Stimulated activated naive CD8-positive, alpha-beta T cell treated with anti-CD3 and anti-CD28 coated beads, Interleukin-15, Interleukin-2, amounts not matched to agents 100 U/mL and 50 U/mL, for 24 hours (primary cell): ENCODE measurements around the gene ITGB5.
A peak's percentile ranks its signal among the peaks of the same experiment; 100 is the strongest.
"Not testable (repeated sequence)": the region's sequence is repeated elsewhere in the genome, so short reads cannot be mapped to it uniquely, and the experiment has no call there.

Source experiments
- ATAC-seq: fragments of 150-1000 bp; cut with Tn5 transposase; one replicate; pipeline ENCODE4 v1.10.0; 2021
- DNase-seq: peaks from one replicate; pipeline ENCODE4 v3.0.0; 2021

The ITGB5 gene

GRCh38 chr3:124814620-124815421 lies 72.3 kb downstream of the ITGB5 start:
- DNase-seq, result no peak

GRCh38 chr3:124813541-124813940 lies 73.6 kb downstream of the ITGB5 start:
- DNase-seq (no peak), ATAC-seq (no peak)

More at GRCh38 chr3:124814620-124815421, 72.3 kb downstream of the ITGB5 start:
- ATAC-seq, result no peak

DNA sequence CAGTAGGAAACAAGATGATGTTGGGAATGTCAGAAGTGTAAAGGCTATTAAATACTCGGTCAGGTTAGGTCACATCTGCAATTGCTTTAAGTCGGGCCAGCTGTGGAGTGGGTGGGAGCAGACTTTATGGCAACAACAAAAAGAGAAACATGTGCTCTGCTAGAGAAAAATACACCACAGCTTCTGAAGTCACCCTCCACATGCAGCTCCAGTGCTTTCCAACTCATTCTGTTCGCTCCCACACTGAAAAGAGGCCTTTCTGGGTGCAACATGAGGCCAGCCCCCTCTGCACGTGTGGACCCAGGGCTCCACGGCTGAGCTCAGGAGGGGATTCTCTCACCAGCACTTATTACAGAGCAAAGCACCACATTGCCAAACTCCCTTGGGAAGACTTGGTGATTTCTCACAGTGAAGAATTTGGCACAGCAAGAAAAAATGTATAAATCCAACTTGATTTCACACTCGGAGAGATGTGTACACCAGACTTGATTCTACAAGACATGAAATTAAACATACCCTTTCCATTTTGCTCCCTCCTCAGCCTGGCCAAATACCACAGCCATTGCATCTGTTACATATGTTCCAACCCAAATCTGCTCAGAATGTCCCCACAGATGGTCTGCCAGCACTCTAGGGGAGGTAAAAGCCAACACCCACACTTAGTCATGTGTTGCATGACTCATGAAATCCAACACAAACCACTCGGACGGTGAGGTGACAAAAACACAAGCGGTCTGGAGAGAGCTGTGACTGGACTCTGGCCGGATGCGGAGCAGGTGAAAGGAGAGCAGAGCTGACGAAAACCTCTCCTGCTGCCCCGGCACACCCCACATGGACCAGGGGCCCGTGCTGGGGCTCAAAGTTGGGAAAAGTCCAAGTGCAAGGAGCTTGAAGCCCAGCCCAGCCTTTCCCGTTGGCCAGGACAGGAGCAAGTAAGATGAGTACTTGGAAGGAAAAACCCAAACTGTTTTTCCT lies 74.6 kb downstream of the ITGB5 start:
- peak; percentile 34 for ATAC-seq
- no peak for DNase-seq

DNA sequence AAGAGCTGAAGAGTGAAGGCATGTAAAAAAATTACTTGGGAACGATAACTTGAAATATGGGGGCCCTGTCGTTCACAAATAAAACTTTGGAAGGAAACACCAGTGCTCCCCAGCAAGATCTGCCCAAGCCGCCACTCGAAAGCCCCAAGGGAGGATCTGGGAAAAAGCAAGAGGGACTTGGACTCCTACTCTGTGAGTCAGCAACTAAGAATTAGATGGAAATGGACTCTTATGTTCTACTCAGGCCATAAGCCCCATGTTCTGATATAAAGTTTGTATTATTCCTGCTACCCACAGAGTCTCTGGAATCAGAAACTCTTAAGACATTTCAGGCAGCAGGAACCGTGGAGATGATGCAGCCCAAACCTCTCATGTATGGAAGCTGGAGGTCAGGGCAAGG lies 75.7 kb downstream of the ITGB5 start:
- no peak for DNase-seq
- ATAC-seq, result no peak

GRCh38 chr3:124810970-124811369 lies 76.2 kb downstream of the ITGB5 start:
- no peak for ATAC-seq

DNA sequence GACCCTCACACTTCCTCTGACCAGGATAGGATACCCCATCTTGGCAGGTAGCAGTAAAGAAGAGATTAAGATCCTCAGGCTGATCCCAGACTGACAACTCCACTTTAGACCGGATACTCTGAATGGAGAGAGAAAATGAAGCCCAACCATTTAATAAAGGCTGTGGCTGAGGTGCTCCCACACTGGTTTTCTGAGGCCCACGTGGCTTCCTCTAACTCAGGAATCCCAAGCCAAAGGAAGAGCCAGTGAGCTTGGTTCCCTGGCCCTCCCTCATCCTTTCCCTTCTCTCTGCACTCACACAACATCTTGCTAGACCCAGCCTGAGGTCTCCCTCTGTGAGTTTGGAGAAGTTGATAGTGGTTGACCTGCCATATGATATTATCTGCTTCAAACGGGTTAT lies 78.1 kb downstream of the ITGB5 start:
- ATAC-seq, result no peak
- no peak for DNase-seq

More at GRCh38 chr3:124810970-124811369, 76.2 kb downstream of the ITGB5 start:
- no peak for DNase-seq

GRCh38 chr3:124805671-124806070 lies 81.5 kb downstream of the ITGB5 start:
- DNase-seq (no peak), ATAC-seq (no peak)

GRCh38 chr3:124804875-124805274 lies 82.3 kb downstream of the ITGB5 start:
- ATAC-seq, result no peak
- no peak for DNase-seq

GRCh38 chr3:124802702-124803101 lies 84.5 kb downstream of the ITGB5 start:
- ATAC-seq (no peak), DNase-seq (no peak)

DNA sequence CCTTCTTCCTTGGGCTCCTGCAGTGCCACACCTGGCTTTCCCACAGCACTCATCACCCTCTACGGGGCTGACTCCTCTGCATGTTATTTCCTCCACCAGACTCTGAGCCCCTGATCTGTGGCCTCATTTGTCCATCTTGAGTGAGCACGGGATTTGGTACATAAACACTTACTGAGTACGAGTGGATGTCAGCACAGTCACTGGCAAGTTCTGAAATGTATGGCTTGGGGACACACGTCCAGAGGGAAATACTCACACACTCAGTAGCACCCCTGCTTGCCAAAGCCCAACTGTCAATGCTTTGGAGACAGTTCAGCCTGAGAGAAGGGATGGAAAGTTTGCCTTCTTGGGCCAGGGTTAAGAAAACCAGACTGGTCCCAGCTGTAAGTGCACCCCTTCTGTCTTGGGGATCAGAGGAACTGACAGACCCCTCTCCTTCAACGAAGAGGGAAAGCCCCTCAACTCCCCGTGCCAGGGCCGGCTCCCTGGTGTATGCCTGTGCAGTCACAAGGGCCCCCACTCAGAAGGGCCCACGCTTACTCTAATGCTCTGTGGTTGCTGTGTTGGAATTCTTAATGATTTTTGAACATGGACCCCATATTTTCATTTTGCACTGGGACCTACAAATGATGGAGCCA lies 85.0 kb downstream of the ITGB5 start:
- no peak for DNase-seq
- no peak for ATAC-seq

GRCh38 chr3:124800511-124801258 lies 86.5 kb downstream of the ITGB5 start:
- ATAC-seq, result no peak
- DNase-seq, result no peak

- no peak for DNase-seq
These were observed 87.1 kb downstream of the ITGB5 start for GRCh38 chr3:124800076-124800475.

GRCh38 chr3:124799676-124800075 lies 87.5 kb downstream of the ITGB5 start:
- DNase-seq, result no peak
- ATAC-seq, result no peak

More at GRCh38 chr3:124800076-124800475, 87.1 kb downstream of the ITGB5 start:
- no peak for ATAC-seq

DNA sequence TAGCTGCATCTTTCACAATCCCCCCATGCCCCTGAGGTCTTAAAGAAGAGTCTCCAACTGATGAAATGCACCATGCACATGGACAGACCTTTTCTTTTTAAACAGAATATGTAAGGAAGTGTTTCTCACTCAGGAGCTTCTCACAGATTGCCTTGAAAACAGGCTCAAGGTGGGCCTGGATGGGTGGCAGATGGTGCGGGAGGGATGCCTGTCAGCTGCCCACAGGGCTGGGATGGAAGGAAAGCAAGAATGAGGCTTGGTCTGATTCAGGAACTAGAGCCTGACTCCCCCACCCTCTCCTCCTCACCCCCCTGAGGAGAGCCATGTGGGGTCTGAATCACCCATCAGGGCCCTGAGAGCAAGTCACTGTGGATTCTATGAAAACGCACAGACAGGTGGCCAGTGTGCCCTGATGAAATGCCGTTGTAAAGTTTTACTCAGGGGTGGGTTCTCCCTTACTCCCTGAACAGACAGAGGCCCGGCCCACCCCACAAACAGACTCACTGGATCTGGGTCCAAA lies 89.7 kb downstream of the ITGB5 start:
- ATAC-seq (no peak), DNase-seq (no peak)

- DNase-seq, result no peak
- ATAC-seq, result no peak
These were observed 90.7 kb downstream of the ITGB5 start for GRCh38 chr3:124796477-124796876.

GRCh38 chr3:124793054-124793739 lies 94.0 kb downstream of the ITGB5 start:
- ATAC-seq (no peak), DNase-seq (no peak)

DNA sequence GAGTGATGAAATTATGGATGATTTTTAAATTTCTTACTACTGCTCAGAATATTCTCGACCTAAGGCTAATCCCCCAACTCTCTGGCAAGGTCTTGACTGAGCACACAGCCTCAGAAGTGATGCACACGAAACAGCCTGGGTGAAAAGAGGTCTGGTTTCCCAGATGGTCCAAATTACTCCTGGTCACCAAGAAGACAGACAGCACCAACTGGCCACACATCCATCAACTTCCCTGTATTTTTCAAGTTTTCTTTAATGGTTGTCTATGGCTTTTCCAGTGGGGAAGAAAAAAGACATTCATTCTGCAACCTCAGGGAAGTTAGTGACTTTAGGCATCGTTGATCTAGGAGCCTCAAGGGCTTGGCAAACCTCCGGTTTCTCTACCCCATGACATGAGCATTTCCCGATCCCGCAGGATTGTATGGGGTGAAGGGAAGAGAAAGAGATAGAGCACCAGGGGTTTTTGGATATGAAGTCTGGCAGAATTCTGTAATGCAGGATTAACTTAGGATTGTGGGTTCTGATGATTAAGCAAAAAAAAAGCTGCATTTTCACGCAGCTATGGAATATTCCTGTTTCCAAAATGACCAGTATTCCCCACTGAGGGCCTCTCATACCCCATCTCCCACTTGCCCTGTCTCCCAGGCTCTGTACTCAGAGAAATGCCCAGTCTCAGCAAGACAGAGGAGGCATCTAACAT lies 94.7 kb downstream of the ITGB5 start:
- ATAC-seq (no peak), DNase-seq (no peak)

GRCh38 chr3:124791639-124792151 lies 95.5 kb downstream of the ITGB5 start:
- DNase-seq (no peak), ATAC-seq (peak; percentile 10)

DNA sequence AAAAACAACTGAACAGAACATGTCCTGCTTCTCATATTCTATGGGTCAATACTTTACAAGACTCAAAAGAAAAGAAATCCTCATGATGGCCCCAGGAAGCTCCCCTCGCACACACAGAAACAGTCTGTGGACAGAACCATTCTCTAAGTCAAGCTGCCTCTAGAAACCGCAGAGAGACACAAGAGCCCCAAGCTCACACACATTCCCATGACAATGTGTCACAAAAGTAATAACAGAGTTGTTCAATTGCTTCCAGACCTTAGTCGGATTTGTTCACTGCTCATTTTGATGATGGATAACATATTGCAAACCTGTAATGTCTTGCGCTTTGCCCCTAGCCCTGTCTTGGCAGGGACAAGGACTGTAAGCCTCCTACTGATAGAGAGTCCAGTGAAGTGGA lies 96.0 kb downstream of the ITGB5 start:
- DNase-seq (no peak), ATAC-seq (no peak)

- DNase-seq, ATAC-seq: not testable (repeated sequence)
These were observed 98.1 kb downstream of the ITGB5 start for GRCh38 chr3:124789103-124789502.
